T47D (cell line): ENCODE results near the gene DHX15.
"Not testable (repeated sequence)": the region's sequence is repeated elsewhere in the genome, so short reads cannot be mapped to it uniquely, and the experiment has no call there.

ENCODE experiments used
- DNase-seq, 2 experiments: peaks; one replicate each; pipeline versions ENCODE4 v3.0.0 to v3.0.0-alpha.2; 2011 to 2012; ENCODE audit warnings: low read depth in 1 of 2, low spot score in 1 of 2
- JUND ChIP-seq: IDR thresholded peaks from 2 replicates; pipeline ENCODE4 v1.6.1; 2012; ENCODE audit warnings: low read depth
- in situ Hi-C: cut with HindIII; loops from 2 replicates; pipeline ENCODE4 v1.10.0; 2016; ENCODE audit warnings: low sequenced_read_pairs, low pct_unique_long_range_greater_than_20kb

Gene DHX15

GRCh38 chr4:24515698-24516097, 68.7 kb downstream of the DHX15 start:
- in situ Hi-C loops = no loop called here
- DNase-seq = no peak
- TF ChIP-seq JUND = no peak

GRCh38 chr4:24514808-24515207, 69.5 kb downstream of the DHX15 start:
- DNase-seq = no peak
- in situ Hi-C loops = no loop called here
- no peak for TF ChIP-seq JUND

GRCh38 chr4:24513718-24514117, 70.6 kb downstream of the DHX15 start:
- in situ Hi-C loops = no loop called here
- no peak for TF ChIP-seq JUND
- no peak for DNase-seq

GRCh38 chr4:24511371-24512063, 72.8 kb downstream of the DHX15 start:
- in situ Hi-C loops = no loop called here
- TF ChIP-seq JUND = no peak
- DNase-seq = no peak

GRCh38 chr4:24510091-24510490, 74.3 kb downstream of the DHX15 start:
- no peak for TF ChIP-seq JUND
- no peak for DNase-seq
- in situ Hi-C loops = no loop called here

- TF ChIP-seq JUND = no peak
- no peak for DNase-seq
- in situ Hi-C loops = no loop called here
Measured at GRCh38 chr4:24508541-24508940, 75.8 kb downstream of the DHX15 start.

- in situ Hi-C loops = no loop called here
- no peak for DNase-seq
- TF ChIP-seq JUND = no peak
Measured at GRCh38 chr4:24507439-24507838, 76.9 kb downstream of the DHX15 start.

- DNase-seq, in situ Hi-C loops: not testable (repeated sequence)
Measured at GRCh38 chr4:24503090-24503489, 81.3 kb downstream of the DHX15 start.

GRCh38 chr4:24497221-24497620, 87.1 kb downstream of the DHX15 start:
- DNase-seq = no peak
- TF ChIP-seq JUND = no peak
- in situ Hi-C loops = no loop called here

GRCh38 chr4:24496597-24496996, 87.8 kb downstream of the DHX15 start:
- in situ Hi-C loops = no loop called here
- TF ChIP-seq JUND = no peak
- no peak for DNase-seq

- in situ Hi-C loops = no loop called here
- no peak for DNase-seq
- TF ChIP-seq JUND = no peak
Measured at GRCh38 chr4:24495388-24495787, 89.0 kb downstream of the DHX15 start.

- DNase-seq = no peak
- in situ Hi-C loops = no loop called here
- no peak for TF ChIP-seq JUND
Measured at GRCh38 chr4:24489870-24490269, 94.5 kb downstream of the DHX15 start.

GRCh38 chr4:24488399-24489164, 95.8 kb downstream of the DHX15 start:
- in situ Hi-C loops = no loop called here
- DNase-seq = peak; percentile 23 to 72

More at GRCh38 chr4:24488399-24489164, 95.8 kb downstream of the DHX15 start:
- TF ChIP-seq JUND = no peak
